Endothelial cell of umbilical vein (primary cell): ENCODE data around the gene ADRA2A. TPM values are rescaled to one million over a fixed set of nuclear protein-coding genes. Genes with fewer than 3 reads are reported as not detected.

Experiments
- BruUV-seq: library from RNA; stranded (reverse); fragments of 400-500 nt; replicated peaks from 2 replicates; lab custom pipeline; 2021; lab: Mats Ljungman, UMichigan
- CTCF ChIA-PET: fragments of 300-600, 350-600 bp; sonication (Branson Sonifier 250); formaldehyde crosslinking; loops from one replicate; lab custom pipeline; 2021; ENCODE audit warnings: antibody characterized with exemption, inconsistent platforms; lab: Charles Lee
- POLR2A ChIA-PET: fragments of 300-600, 350-600 bp; sonication (Branson Sonifier 250); formaldehyde crosslinking; loops from one replicate; lab custom pipeline; 2021; ENCODE audit warnings: antibody characterized with exemption, inconsistent platforms; lab: Charles Lee
- DNase-seq: peaks from one replicate; pipeline ENCODE4 v3.0.0-alpha.2; 2011; ENCODE audit warnings: low read depth, low spot score
- FAIRE-seq: peaks from 2 replicates; lab custom pipeline; 2011; peaks lifted over from hg19 to GRCh38; lab: Jason Lieb, UNC
- H2AFZ ChIP-seq: 2 replicates; pipeline ENCODE4 v1.6.0; 2012; ENCODE audit warnings: low read depth, low read length, control low read depth, inconsistent platforms
- H3K27ac ChIP-seq: 2 replicates; pipeline ENCODE4 v1.5.1; 2011; ENCODE audit warnings: low read depth, mild to moderate bottlenecking, control low read depth, low read length, moderate library complexity; ENCODE audit not compliant: insufficient read depth
- H3K27me3 ChIP-seq, 2 experiments: 2 replicates each; pipeline versions ENCODE4 v1.6.0 to v1.6.1; 2011; ENCODE audit warnings: low read length in 2 of 2, mixed read lengths in 1 of 2; ENCODE audit not compliant: control insufficient read depth in 2 of 2, insufficient read depth in 2 of 2
- H3K36me3 ChIP-seq, 2 experiments: 2 replicates in 1 of 2; 3 replicates in 1 of 2; pipeline ENCODE4 v1.5.1; 2011; ENCODE audit warnings: low read length in 2 of 2, mild to moderate bottlenecking in 1 of 2, moderate library complexity in 1 of 2; ENCODE audit not compliant: control insufficient read depth in 2 of 2, insufficient read depth in 2 of 2; ENCODE audit errors: extremely low read depth in 1 of 2
- H3K4me1 ChIP-seq: 3 replicates; pipeline ENCODE4 v1.5.1; 2011; ENCODE audit warnings: mild to moderate bottlenecking, low read length; ENCODE audit not compliant: control insufficient read depth, insufficient read depth; ENCODE audit errors: extremely low read depth
- H3K4me2 ChIP-seq: 2 replicates; pipeline ENCODE4 v1.6.1; 2011; ENCODE audit warnings: low read length, control low read depth, mixed read lengths; ENCODE audit not compliant: insufficient read depth
- H3K4me3 ChIP-seq, 3 experiments: fragments of 200-600 bp in 1 of 3; sonication (generic), shearing (Covaris generic) in 1 of 3; replicated peaks in 1 of 3; 2 replicates each; pipeline ENCODE4 v1.5.1; 2011 to 2016; ENCODE audit warnings: control low read depth in 3 of 3, low read length in 3 of 3, mild to moderate bottlenecking in 2 of 3, inconsistent platforms in 1 of 3, low read depth in 1 of 3, moderate library complexity in 1 of 3; ENCODE audit not compliant: insufficient read depth in 1 of 3
- H3K79me2 ChIP-seq: 2 replicates; pipeline ENCODE4 v1.6.0; 2012; ENCODE audit warnings: low read length, inconsistent platforms; ENCODE audit not compliant: control insufficient read depth, insufficient read depth
- H3K9ac ChIP-seq: replicated peaks from 2 replicates; pipeline ENCODE3; 2011; ENCODE audit warnings: low read length, control low read depth; ENCODE audit not compliant: insufficient read depth; ENCODE audit errors: extremely low read depth
- H3K9me1 ChIP-seq: replicated peaks from 3 replicates; pipeline ENCODE4 v1.6.0; 2011; ENCODE audit warnings: mild to moderate bottlenecking, low read length; ENCODE audit not compliant: control insufficient read depth, insufficient read depth; ENCODE audit errors: extremely low read depth
- H3K9me3 ChIP-seq: replicated peaks from 2 replicates; pipeline ENCODE4 v1.5.1; 2012; ENCODE audit warnings: low read length, inconsistent platforms; ENCODE audit not compliant: control insufficient read depth, insufficient read depth
- H4K20me1 ChIP-seq: replicated peaks from 2 replicates; pipeline ENCODE3; 2011; ENCODE audit warnings: mild to moderate bottlenecking, low read length; ENCODE audit not compliant: control insufficient read depth, insufficient read depth; ENCODE audit errors: extremely low read depth
- CTCF ChIP-seq, 2 donors: IDR thresholded peaks; 1 replicate in 1 of 2; 2 replicates in 1 of 2; pipeline ENCODE4 v1.5.1; 2011; ENCODE audit warnings: low read length in 2 of 2, mild to moderate bottlenecking in 2 of 2, moderate library complexity in 2 of 2, control low read depth in 1 of 2, inconsistent platforms in 1 of 2, low read depth in 1 of 2; ENCODE audit not compliant: insufficient read depth in 1 of 2; ENCODE audit errors: extremely low read depth in 1 of 2
- EZH2 ChIP-seq: IDR thresholded peaks from 2 replicates; pipeline ENCODE4 v1.6.1; 2012; ENCODE audit warnings: borderline replicate concordance, low read depth, mild to moderate bottlenecking, moderate library complexity, low read length, inconsistent platforms; ENCODE audit not compliant: severe bottlenecking
- FOS ChIP-seq: IDR thresholded peaks from 2 replicates; pipeline ENCODE4 v1.6.1; 2011; ENCODE audit warnings: mild to moderate bottlenecking, low read length, moderate library complexity, borderline replicate concordance; ENCODE audit not compliant: insufficient read depth
- GATA2 ChIP-seq: IDR thresholded peaks from 2 replicates; pipeline ENCODE4 v1.7.0; 2011; ENCODE audit warnings: low read depth, mild to moderate bottlenecking, moderate library complexity, mixed read lengths, low read length; ENCODE audit not compliant: insufficient read length, insufficient read depth
- JUN ChIP-seq: IDR thresholded peaks from 2 replicates; pipeline ENCODE4 v1.6.1; 2011; ENCODE audit warnings: borderline replicate concordance, low read depth; ENCODE audit not compliant: insufficient read length, insufficient read depth
- MYC ChIP-seq: IDR thresholded peaks from one replicate; pipeline ENCODE4 v1.6.1; 2011; ENCODE audit warnings: mild to moderate bottlenecking, low read depth, low read length
- POLR2A ChIP-seq: IDR thresholded peaks from 2 replicates; pipeline ENCODE4 v1.6.1; 2012; ENCODE audit warnings: low read depth, mild to moderate bottlenecking, control low read depth, low read length
- POLR2AphosphoS5 ChIP-seq: IDR thresholded peaks from 2 replicates; pipeline ENCODE4 v1.6.1; 2012; ENCODE audit warnings: low read depth, mild to moderate bottlenecking, control low read depth, low read length, moderate library complexity; ENCODE audit not compliant: insufficient read depth
- dilution Hi-C: fragments of 300-500 bp; cut with MboI; formaldehyde crosslinking; loops from one replicate; pipeline ENCODE4 v1.15.0; 2019; ENCODE audit warnings: low sequenced_read_pairs; ENCODE audit not compliant: extremely low pct_ligation_motif_present
- intact Hi-C: fragments of 100-400 bp; cut with micrococcal nuclease; formaldehyde crosslinking; loops from one replicate; pipeline ENCODE4 v1.10.0; 2022
- polyA plus RNA-seq, 4 experiments: library from polyadenylated mRNA; depleted of rRNA in 3 of 4; stranded (reverse) in 3 of 4; unstranded in 1 of 4; fragments of >200 nt; gene quantifications; 2 replicates each; pipeline versions ENCODE4 v1.2.1 to v1.2.3, GENCODE V29; 2011 to 2012; ENCODE audit warnings: missing spikeins in 1 of 4
- total RNA-seq: library from RNA; stranded (reverse); gene quantifications from 2 replicates; pipeline ENCODE4 v1.2.3, GENCODE V29; 2021
- TF ChIP-seq, protein P1 (sequence below): IDR thresholded peaks from 2 replicates; pipeline ENCODE4 v1.6.1; 2011; ENCODE audit not compliant: insufficient read depth, insufficient read length

The ADRA2A gene
- total and polyA plus RNA-seq, 2 donors (not counting 3 experiments of a cell fraction or from before 2014, with no cell fraction given), result 0.03 TPM; not detected in 1

GRCh38 chr10:111087331-111087756 lies 10.5 kb downstream of the ADRA2A start:
- Histone ChIP-seq H2AFZ (no peak overlapping the region), H3K79me2 (no peaks in the 10 kb centered on the region), H3K4me2 (no peak overlapping the region), H3K4me3 (no peak overlapping the region), H3K36me3 (no peaks in the 10 kb centered on the region), H4K20me1 (no peaks in the 10 kb centered on the region), H3K27ac (no peak overlapping the region), H3K27me3 (no peaks in the 10 kb centered on the region), H3K4me1 (no peaks in the 10 kb centered on the region), H3K9me1 (no peaks in the 10 kb centered on the region), H3K9ac (no peak overlapping the region), H3K9me3 (no peaks in the 10 kb centered on the region)
- intact Hi-C loops, result no loop called here
- CTCF ChIA-PET, result no interaction called here
- DNase-seq, result no peak
- dilution Hi-C loops, result no loop called here
- no peak for FAIRE-seq
- BruUV-seq, result no TSS peak
- TF ChIP-seq FOS (no peak), MYC (no peak), GATA2 (no peak), JUN (no peak), POLR2A (no peak), POLR2AphosphoS5 (no peak), CTCF (IDR thresholded peaks at IDR 0.05; ENCODE audit: extremely low read depth in 1 of 2, insufficient read depth in 1 of 2, low read depth in 1 of 2, low read length in 2 of 2) (no peak), EZH2 (no peak)
- TF ChIP-seq, protein P1, sequence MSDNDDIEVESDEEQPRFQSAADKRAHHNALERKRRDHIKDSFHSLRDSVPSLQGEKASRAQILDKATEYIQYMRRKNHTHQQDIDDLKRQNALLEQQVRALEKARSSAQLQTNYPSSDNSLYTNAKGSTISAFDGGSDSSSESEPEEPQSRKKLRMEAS, result no peak
- POLR2A ChIA-PET, result no interaction called here
